ENCODE measurements around the gene TIMP3. TPM values are rescaled to one million over a fixed set of nuclear protein-coding genes. Genes with fewer than 3 reads are reported as not detected.

Gene TIMP3
- total RNA-seq, 1 donor from 2014 or later = 116 TPM

DNA sequence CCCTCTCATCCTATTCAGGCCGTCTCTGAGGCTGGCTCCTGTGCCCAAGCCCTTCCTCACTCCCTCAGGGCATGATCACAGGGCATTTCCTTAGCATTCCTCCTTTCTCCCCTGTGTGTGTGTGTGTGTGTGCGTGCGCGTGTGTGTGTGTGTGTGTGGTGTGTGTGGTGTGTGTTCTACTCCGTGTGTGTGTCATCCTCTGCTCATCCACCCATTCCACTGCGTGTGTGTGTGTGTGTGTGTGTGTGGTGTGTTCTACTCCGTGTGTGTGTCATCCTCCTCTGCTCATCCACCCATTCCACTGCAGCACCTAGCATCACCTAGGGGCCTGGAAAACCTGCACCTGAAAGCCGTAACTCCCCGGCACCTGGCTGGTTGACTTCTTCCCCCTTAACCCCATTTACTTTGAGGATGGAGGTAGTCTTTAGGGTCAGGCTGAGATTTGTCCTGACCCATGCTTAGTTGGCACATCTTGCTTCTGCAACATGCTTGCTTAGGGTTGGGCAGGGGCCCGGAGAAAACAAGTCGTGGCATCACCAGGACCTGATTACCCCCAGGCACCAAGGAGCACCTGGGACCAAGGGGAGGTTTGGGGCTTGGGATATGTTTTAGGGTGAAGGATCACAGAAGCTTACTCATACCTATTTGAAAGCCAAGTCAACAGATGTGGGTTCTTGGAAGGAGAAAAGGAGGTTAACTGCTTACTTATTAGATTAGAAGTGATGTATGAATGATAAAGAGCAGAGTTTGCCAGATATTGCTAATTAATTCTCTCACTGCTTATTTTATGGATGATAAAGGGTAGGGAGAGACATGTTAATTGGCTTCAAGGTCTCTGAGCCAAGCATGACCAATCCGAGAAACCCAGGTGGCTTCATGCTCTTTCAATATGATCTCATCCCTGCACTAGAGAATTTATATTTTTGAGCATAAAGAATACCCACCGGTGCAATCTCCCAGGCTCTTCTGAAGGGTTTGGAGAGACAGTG is 18.9 kb downstream of the TIMP3 start:
- no peak for DNase-seq (ENCODE audit: low spot score)
- intact Hi-C loops (cut with DNase I) = no loop called here

DNA sequence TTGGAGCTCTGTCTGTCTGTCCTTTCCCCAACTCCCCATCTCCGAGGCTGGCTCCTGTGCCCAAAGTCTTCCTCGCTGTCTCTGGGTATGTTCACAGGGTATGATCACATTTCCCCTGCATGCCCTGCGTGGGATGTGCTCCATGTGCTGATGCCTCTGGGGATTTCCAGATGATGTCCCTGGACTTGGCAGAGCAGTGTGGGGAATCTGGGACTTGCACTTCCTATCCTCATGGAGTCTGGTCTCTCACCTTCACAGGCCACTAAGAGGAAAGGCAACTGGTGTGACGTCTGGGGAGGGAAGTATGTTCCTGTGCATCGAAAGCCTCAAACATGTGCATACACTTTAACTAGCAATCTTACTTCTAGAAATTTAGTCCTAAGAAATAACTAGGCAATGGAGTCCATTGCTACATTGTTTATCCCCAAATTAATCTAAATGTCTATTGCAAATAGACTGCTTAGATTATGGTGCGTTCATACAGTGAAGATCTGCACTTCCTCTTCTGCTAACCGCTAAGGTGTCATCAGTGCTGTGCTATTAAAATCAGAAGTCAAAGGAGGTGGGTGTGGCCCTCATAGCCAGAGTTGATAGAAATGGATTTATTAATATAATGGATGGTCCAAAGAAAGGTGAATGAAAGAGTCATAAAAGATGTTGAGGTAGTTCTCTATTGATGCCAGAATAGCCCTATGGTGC is 20.8 kb downstream of the TIMP3 start:
- intact Hi-C loops (cut with DNase I) = no loop called here
- no peak for DNase-seq (ENCODE audit: low spot score)

DNA sequence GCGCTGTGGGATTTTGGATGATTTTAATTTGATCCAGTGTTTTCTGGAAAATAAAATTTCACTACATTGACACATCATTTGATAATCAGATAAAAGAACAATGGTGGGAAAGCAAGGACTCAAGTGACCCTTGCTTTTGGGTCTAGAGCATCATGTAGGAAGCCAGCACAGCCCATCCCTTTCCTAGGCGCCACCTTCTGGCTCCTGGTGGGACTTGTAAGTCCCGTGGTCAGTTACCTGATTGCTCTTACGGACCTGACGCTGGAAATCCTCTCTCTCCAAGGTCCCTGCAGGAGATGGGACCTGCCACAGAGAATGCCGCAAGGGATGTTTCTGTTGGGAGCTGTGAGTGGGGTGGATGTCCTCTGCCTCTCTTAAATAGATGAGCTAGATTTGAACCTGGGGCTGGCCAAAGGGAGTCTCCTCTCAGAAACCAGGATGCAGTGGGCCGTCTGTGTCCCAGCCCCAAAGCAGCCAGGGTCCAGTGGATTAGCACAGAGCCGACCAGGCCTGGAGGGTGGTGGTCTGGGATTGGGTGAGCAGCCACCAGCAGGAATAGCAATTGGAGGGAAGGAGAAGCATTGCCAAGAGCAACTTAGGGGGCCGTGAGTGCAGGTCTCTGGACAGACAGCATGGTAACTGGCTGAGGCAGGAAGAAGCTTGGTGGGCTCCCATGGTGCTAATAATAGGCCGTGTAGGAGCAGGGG is 21.7 kb downstream of the TIMP3 start:
- intact Hi-C loops (cut with DNase I) = no loop called here
- DNase-seq (ENCODE audit: low spot score) = no peak

DNA sequence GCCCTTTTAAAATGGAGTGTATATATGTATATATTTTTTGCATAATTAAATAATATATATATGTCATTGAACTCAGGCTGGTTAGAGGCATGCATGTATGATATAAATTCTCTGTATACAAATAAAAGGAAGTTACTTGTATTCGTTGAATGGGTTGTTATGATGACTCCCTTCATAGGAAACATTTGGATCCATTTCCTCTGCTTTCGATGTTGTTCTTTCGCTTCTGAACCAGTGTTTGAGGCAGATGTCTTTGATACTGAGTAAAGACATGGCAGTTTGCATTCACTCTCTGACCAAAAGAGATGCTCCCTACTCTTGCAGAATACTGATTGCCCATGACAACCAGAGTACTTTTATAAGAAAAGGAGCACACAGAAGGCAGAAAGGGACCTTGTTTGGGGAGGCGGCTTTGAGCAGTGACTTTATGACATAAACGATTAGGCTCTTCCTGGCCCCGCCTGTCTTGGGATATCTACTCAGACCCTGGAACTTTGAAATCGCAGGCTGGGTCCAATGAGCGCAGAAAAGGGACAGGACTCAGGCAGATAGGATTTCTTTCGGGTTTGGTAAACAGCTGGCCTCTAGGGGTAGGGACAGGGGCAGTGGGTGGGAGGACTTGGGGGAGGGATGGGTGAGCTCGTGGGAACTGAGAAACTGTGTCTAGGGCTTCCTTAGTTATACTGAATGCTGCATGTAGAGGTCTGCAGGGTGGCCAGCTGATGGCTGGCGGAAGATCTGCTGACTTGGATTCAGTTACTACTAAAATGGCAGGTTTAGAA is 23.2 kb downstream of the TIMP3 start:
- DNase-seq (ENCODE audit: low spot score) = no peak
- intact Hi-C loops (cut with DNase I) = loop anchor here (5.0 kb wide), 1 partner anchor 163 kb away; no protein-coding TSS in a partner anchor

DNA sequence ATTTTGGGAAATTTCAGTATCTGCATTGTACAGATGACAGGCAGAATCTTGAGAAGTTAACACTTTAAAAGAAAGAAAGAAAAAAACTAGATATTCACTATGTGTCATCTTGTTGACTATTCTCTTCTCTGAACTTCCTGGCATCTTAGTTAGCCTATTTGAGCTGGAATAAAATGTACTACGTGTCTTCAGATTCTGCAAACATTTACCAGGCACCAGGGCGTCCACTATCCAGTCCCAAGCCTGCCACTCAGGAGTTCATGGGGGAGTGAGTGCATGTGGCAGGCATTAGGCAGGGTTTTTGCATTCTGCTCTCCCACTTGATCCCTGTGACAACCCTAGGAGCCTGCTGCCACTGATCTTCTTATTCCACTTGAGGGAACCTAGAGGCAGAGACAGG is 25.0 kb downstream of the TIMP3 start:
- no peak for DNase-seq (ENCODE audit: low spot score)
- intact Hi-C loops (cut with DNase I) = loop anchor here (5.0 kb wide), 1 partner anchor 161 kb away; no protein-coding TSS in a partner anchor

DNA sequence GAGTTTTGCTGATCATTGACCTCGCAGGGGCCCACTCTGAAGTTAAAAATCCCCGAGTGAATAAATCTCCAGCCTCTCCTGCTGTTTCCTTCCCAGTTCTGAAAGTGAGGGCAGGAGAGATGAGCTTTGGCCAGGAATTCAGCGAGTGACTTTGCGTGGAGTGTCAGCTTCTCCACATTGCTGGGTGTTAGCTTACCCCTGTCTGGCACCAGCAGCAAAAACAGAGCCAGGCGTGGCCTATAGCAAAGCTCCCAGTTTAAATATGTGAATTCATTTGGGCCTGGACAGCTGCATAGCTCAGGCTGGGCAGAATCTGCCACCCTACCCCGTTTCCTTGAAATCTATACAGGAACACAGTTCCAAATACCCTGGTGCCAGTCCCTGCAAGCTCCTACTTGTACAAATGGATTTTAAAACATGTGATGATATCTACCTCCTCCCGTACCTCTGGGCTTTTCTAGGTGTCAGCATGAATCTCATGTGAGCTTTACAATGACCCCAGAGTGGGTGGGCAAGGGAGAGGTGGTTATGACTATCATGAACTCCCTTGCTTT is 25.6 kb downstream of the TIMP3 start:
- no peak for DNase-seq (ENCODE audit: low spot score)
- intact Hi-C loops (cut with DNase I) = loop anchor here (5.0 kb wide), 1 partner anchor 160 kb away; no protein-coding TSS in a partner anchor

GRCh38 chr22:32828150-32828549 is 26.6 kb downstream of the TIMP3 start:
- intact Hi-C loops (cut with DNase I) = loop anchor here (5.0 kb wide), 1 partner anchor 159 kb away; no protein-coding TSS in a partner anchor
- no peak for DNase-seq (ENCODE audit: low spot score)

GRCh38 chr22:32828561-32828960 is 27.1 kb downstream of the TIMP3 start:
- intact Hi-C loops (cut with DNase I) = loop anchor here (5.0 kb wide), 1 partner anchor 159 kb away; no protein-coding TSS in a partner anchor
- DNase-seq (ENCODE audit: low spot score) = no peak

DNA sequence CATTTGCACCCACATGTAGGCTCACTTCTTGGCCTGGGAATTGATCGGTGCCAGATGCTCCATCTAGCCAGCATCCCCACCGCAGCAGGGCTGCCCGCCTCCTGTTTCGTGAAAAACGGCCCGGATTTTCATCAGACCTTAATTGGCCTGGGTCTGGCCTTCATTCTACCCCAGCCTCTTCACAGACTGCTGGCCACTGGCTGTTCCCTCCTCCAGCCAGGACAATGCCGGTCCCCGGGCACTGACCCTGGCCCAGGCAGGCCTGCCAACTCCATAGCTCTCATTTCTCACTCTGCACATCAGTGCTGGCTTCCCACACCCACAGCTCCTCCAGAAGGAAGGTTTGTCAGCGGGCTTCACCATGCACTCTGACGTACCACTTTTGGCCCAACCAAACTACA is 27.9 kb downstream of the TIMP3 start:
- intact Hi-C loops (cut with DNase I) = loop anchor here (5.0 kb wide), 1 partner anchor 158 kb away; no protein-coding TSS in a partner anchor
- DNase-seq (ENCODE audit: low spot score) = no peak

GRCh38 chr22:32830473-32830872 is 29.0 kb downstream of the TIMP3 start:
- intact Hi-C loops (cut with DNase I) = no loop called here
- DNase-seq (ENCODE audit: low spot score) = no peak

DNA sequence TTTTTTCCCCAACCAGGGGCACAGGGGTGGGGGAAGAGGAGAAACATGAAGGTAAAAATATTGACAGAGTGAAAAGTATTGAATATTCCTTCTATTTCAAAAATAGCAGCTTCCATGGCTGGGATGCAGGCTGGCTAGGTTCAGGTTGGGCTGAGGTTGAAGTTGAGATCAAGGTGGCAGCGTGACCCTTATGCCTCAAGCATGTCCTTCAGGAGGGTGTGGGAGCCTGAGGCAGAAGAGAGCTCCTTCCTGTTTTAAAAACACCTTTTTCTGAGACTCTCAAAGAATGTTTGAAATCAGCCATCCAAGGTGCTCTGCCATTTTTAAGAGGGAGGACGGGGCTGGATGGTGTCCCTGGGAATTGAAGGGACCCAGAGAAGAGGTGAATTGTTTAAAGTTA is 29.5 kb downstream of the TIMP3 start:
- intact Hi-C loops (cut with DNase I) = no loop called here
- no peak for DNase-seq (ENCODE audit: low spot score)

- intact Hi-C loops (cut with DNase I) = no loop called here
- DNase-seq (ENCODE audit: low spot score) = no peak
Measured at GRCh38 chr22:32831584-32831983, 30.1 kb downstream of the TIMP3 start.

GRCh38 chr22:32832174-32832573 is 30.7 kb downstream of the TIMP3 start:
- intact Hi-C loops (cut with DNase I) = no loop called here
- no peak for DNase-seq (ENCODE audit: low spot score)

GRCh38 chr22:32836280-32837123 is 35.0 kb downstream of the TIMP3 start:
- no peak for DNase-seq (ENCODE audit: low spot score)
- intact Hi-C loops (cut with DNase I) = no loop called here

- DNase-seq (ENCODE audit: low spot score) = no peak
- intact Hi-C loops (cut with DNase I) = no loop called here
Measured at GRCh38 chr22:32837142-32837541, 35.6 kb downstream of the TIMP3 start.

DNA sequence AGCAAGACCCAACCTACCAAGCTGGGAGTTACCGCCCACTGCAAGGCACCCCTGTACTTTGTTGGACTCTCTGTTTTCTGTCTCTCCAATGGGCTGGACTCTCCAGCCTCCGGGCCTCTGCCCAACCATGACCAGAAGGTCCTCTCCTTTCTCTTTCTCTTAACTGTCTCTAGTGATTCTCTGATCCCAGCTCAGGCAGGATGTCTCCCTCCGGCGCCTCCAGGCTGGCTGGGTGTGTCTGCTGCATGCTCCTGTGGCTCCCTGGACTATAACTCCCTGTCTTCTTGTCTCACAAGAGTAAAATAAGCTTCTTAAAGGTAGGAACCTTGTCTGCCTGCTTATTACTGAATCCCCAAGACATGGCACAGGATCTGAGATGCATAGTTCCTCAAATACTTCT is 36.3 kb downstream of the TIMP3 start:
- DNase-seq (ENCODE audit: low spot score) = no peak
- intact Hi-C loops (cut with DNase I) = no loop called here

DNA sequence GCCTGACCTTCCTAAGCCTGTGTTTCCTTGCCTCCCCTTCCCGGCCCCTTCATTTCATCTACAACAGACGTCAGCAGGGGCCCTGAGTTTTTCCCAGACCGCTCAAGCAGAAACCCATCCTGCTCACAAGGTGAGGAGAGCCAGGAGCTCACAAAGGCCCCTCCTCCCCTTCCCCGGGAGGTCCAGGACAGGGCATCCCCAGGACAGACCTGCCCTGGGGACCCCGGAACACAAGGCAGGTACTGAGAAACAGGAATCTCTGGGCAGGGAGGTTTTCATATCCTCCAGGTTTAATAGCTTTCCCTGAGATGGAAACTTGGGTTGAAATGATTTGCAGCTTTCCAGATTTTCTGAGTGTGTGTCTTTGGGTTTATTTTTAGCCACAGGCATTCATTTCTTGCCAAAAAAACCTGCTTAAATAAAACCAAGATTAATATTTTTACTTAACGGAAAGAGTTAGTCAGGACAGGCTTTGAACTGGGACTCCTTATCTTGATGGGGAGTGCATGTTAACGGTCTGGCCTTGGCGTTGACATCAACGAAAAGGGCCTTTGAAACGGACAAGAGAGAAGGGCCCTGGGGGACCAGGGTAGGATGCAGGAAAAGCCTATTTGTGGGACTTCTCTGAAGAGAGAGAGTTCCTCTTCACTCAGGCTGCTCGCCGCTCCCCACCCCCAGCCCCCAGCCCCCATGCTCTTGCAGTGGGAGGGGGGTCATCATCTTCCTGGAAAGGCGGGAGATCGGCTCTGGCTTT is 38.5 kb downstream of the TIMP3 start:
- intact Hi-C loops (cut with DNase I) = no loop called here
- no peak for DNase-seq (ENCODE audit: low spot score)
